ENCODE measurements around the gene IGFBP7.

Gene IGFBP7

GRCh38 chr4:57018980-57019379 lies 91.2 kb downstream of the IGFBP7 start:
- TF ChIP-seq CTCF (IDR thresholded peaks at IDR 0.05; ENCODE audit: extremely low read depth, missing control alignments) = no peak
- DNase-seq (ENCODE audit: low spot score) = no peak

- no peak for DNase-seq (ENCODE audit: low spot score)
- TF ChIP-seq CTCF (IDR thresholded peaks at IDR 0.05; ENCODE audit: extremely low read depth, missing control alignments) = no peak
Measured at GRCh38 chr4:57013543-57014120, 96.6 kb downstream of the IGFBP7 start.

- TF ChIP-seq CTCF (IDR thresholded peaks at IDR 0.05; ENCODE audit: extremely low read depth, missing control alignments) = no peak
- DNase-seq (ENCODE audit: low spot score) = no peak
Measured at GRCh38 chr4:56999751-57000150, 110.4 kb downstream of the IGFBP7 start.

- no peak for TF ChIP-seq CTCF (IDR thresholded peaks at IDR 0.05; ENCODE audit: extremely low read depth, missing control alignments)
Measured at GRCh38 chr4:56995525-56995924, 114.7 kb downstream of the IGFBP7 start.

GRCh38 chr4:56990109-56990905 lies 119.9 kb downstream of the IGFBP7 start:
- no peak for DNase-seq (ENCODE audit: low spot score)
- TF ChIP-seq CTCF (IDR thresholded peaks at IDR 0.05; ENCODE audit: extremely low read depth, missing control alignments) = no peak

More at GRCh38 chr4:56995525-56995924, 114.7 kb downstream of the IGFBP7 start:
- no peak for DNase-seq (ENCODE audit: low spot score)

- no peak for DNase-seq (ENCODE audit: low spot score)
- TF ChIP-seq CTCF (IDR thresholded peaks at IDR 0.05; ENCODE audit: extremely low read depth, missing control alignments) = no peak
Measured at GRCh38 chr4:56986952-56987351, 123.2 kb downstream of the IGFBP7 start.

- DNase-seq (ENCODE audit: low spot score) = no peak
- no peak for TF ChIP-seq CTCF (IDR thresholded peaks at IDR 0.05; ENCODE audit: extremely low read depth, missing control alignments)
Measured at GRCh38 chr4:56986192-56986591, 124.0 kb downstream of the IGFBP7 start.
